ENCODE results near the gene ERI3. TPM values are rescaled to one million over a fixed set of nuclear protein-coding genes. Genes with fewer than 3 reads are reported as not detected.
A peak's percentile ranks its signal among the peaks of the same experiment; 100 is the strongest.

Gene ERI3
- total and polyA plus RNA-seq, 2 of the 4 experiments (the other 2 are of a cell fraction) = 56.6 to 70.9 TPM

- H3K4me2 ChIP-seq (ENCODE audit: low read depth, low read length) = no peak overlapping the region
- peaks cover 7% of the 10 kb centered on the region; the same call in 1 of the 2 replicates for H4K20me1 ChIP-seq (ENCODE audit: insufficient read depth, low read length)
- peaks cover under 1% of the 10 kb centered on the region; the same call in 1 of the 2 replicates for H3K9me1 ChIP-seq (ENCODE audit: insufficient read depth, low read length)
- H2BK5ac ChIP-seq (ENCODE audit: low read depth, low read length, poor library complexity, severe bottlenecking) = no peak overlapping the region
- no peak overlapping the region for H4K91ac ChIP-seq (ENCODE audit: insufficient read depth, low read depth, low read length)
- CTCF ChIA-PET = no interaction called here
- H3K4me1 ChIP-seq (ENCODE audit: control insufficient read depth, insufficient read depth, low read length) = peaks cover 7% of the 10 kb centered on the region; the same call in 1 of the 2 replicates
- no peaks in the 10 kb centered on the region; the same call in none of the 2 replicates for H3K36me3 ChIP-seq (ENCODE audit: control insufficient read depth, insufficient read depth, low read length)
- no peaks in the 10 kb centered on the region for H3K27me3 ChIP-seq (ENCODE audit: control insufficient read depth, insufficient read depth, low read length)
- no peak overlapping the region for H3K9ac ChIP-seq (ENCODE audit: low read depth, low read length)
- no peak overlapping the region for H3K4me3 ChIP-seq (ENCODE audit: insufficient read depth, low read depth, low read length)
- no TSS peak for BruUV-seq (replicated peaks)
- H3K79me1 ChIP-seq (ENCODE audit: low read depth in 1 of 2, low read length in 2 of 2) = no peaks in the 10 kb centered on the region; a peak in 1 of 4 replicates
- H3K18ac ChIP-seq (ENCODE audit: low read depth, low read length) = no peak overlapping the region
- DNase-seq = peak; percentile 26
- no peak overlapping the region for H3K4ac ChIP-seq (ENCODE audit: low read depth, low read length)
- dilution Hi-C loops (cut with HindIII; ENCODE audit: low sequenced_read_pairs, unreplicated experiment) = no loop called here
- H3K14ac ChIP-seq (replicated peaks; ENCODE audit: low read depth, low read length) = no peak overlapping the region
- no peak overlapping the region for H2BK20ac ChIP-seq (ENCODE audit: low read depth, low read length)
- no peak for ATAC-seq (ENCODE audit: low read depth)
- intact Hi-C loops (cut with micrococcal nuclease) = no loop called here
- H2AK5ac ChIP-seq (ENCODE audit: low read depth, low read length) = no peak overlapping the region
- no peak overlapping the region for H3K27ac ChIP-seq (ENCODE audit: insufficient read depth, low read length)
- H2BK120ac ChIP-seq (ENCODE audit: low read depth, low read length) = no peak overlapping the region
- no peak overlapping the region for H4K8ac ChIP-seq (ENCODE audit: low read depth in 2 of 2, low read length in 2 of 2)
- TF ChIP-seq, protein P1, sequence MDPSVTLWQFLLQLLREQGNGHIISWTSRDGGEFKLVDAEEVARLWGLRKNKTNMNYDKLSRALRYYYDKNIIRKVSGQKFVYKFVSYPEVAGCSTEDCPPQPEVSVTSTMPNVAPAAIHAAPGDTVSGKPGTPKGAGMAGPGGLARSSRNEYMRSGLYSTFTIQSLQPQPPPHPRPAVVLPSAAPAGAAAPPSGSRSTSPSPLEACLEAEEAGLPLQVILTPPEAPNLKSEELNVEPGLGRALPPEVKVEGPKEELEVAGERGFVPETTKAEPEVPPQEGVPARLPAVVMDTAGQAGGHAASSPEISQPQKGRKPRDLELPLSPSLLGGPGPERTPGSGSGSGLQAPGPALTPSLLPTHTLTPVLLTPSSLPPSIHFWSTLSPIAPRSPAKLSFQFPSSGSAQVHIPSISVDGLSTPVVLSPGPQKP (IDR thresholded peaks at IDR 0.05; ENCODE audit: borderline replicate concordance, low read depth, low read length) = no peak
- TF ChIP-seq, protein P2, sequence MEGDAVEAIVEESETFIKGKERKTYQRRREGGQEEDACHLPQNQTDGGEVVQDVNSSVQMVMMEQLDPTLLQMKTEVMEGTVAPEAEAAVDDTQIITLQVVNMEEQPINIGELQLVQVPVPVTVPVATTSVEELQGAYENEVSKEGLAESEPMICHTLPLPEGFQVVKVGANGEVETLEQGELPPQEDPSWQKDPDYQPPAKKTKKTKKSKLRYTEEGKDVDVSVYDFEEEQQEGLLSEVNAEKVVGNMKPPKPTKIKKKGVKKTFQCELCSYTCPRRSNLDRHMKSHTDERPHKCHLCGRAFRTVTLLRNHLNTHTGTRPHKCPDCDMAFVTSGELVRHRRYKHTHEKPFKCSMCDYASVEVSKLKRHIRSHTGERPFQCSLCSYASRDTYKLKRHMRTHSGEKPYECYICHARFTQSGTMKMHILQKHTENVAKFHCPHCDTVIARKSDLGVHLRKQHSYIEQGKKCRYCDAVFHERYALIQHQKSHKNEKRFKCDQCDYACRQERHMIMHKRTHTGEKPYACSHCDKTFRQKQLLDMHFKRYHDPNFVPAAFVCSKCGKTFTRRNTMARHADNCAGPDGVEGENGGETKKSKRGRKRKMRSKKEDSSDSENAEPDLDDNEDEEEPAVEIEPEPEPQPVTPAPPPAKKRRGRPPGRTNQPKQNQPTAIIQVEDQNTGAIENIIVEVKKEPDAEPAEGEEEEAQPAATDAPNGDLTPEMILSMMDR (conservative IDR thresholded peaks at IDR 0.05; ENCODE audit: low read depth, low read length) = no peak
- TF ChIP-seq FOS (IDR thresholded peaks at IDR 0.05; ENCODE audit: low read depth, low read length) = no peak
- TF ChIP-seq CHD1 (IDR thresholded peaks at IDR 0.05; ENCODE audit: low read depth, low read length) = no peak
- TF ChIP-seq USF2 (IDR thresholded peaks at IDR 0.05; ENCODE audit: low read depth, low read length) = no peak
- TF ChIP-seq SMC3 (IDR thresholded peaks at IDR 0.05; ENCODE audit: low read depth, low read length) = no peak
- no peak for TF ChIP-seq POLR2A (IDR thresholded peaks at IDR 0.05; ENCODE audit: low read depth, low read length)
- TF ChIP-seq RAD21 (IDR thresholded peaks at IDR 0.05; ENCODE audit: low read length) = no peak
- no peak for TF ChIP-seq NFE2L2 (IDR thresholded peaks at IDR 0.05; ENCODE audit: low read depth, low read length)
- no peak for TF ChIP-seq MAZ (IDR thresholded peaks at IDR 0.05; ENCODE audit: borderline replicate concordance, low read depth, low read length)
- no peak overlapping the region for H2AK9ac ChIP-seq (replicated peaks; ENCODE audit: low read depth, low read length, poor library complexity)
- no peak overlapping the region for H4K5ac ChIP-seq (ENCODE audit: low read depth, low read length)
- no peak overlapping the region for H3K56ac ChIP-seq (ENCODE audit: extremely low read depth, insufficient read depth, low read length)
- no peak overlapping the region for H2BK15ac ChIP-seq (ENCODE audit: low read depth, low read length)
- in situ Hi-C loops (cut with MboI; ENCODE audit: low sequenced_read_pairs) = no loop called here
- H2AFZ ChIP-seq (replicated peaks; ENCODE audit: low read length, poor library complexity) = no peak overlapping the region
- H3K9me3 ChIP-seq (ENCODE audit: control insufficient read depth, insufficient read depth, low read length) = no peaks in the 10 kb centered on the region
- no CpG with 5 or more reads among the region's 2 CpGs for WGBS, 2 experiments (ENCODE audit: extremely low coverage in 2 of 2, insufficient read length in 1 of 2)
- POLR2A ChIA-PET (ENCODE audit: unreplicated experiment) = no interaction called here
- no peak overlapping the region for H3K23ac ChIP-seq (ENCODE audit: low read depth, low read length)
Measured at GRCh38 chr1:44276901-44277300, 78.2 kb downstream of the ERI3 start.

All from IMR-90 (cell line).